Thyroid gland (tissue), 4 donors: ENCODE measurements around the gene STEAP3. TPM values are rescaled to one million over a fixed set of nuclear protein-coding genes. Genes with fewer than 3 reads are reported as not detected.

Source experiments
- DNase-seq, 2 donors: peaks; one replicate each; pipeline ENCODE4 v3.0.0-alpha.2; 2019
- H3K27ac ChIP-seq, 3 donors: fragments of 200-600 bp; sonication (generic); 1 replicate in 2 of 3; 2 replicates in 1 of 3; pipeline ENCODE4 v1.5.1; 2016 to 2019; ENCODE audit warnings: mild to moderate bottlenecking in 1 of 3, moderate library complexity in 1 of 3
- H3K27me3 ChIP-seq: fragments of 200-600 bp; sonication (generic); one replicate; pipeline ENCODE4 v1.5.1; 2019
- H3K36me3 ChIP-seq, 2 donors: fragments of 200-600 bp; sonication (generic); one replicate each; pipeline ENCODE4 v1.5.1; 2016 to 2019
- H3K4me1 ChIP-seq, 2 donors: fragments of 200-600 bp; sonication (generic); one replicate each; pipeline ENCODE4 v1.5.1; 2017 to 2019
- H3K4me3 ChIP-seq, 3 donors: fragments of 200-600 bp; sonication (generic); replicated peaks in 1 of 3; 1 replicate in 2 of 3; 2 replicates in 1 of 3; pipeline ENCODE4 v1.5.1; 2016; ENCODE audit warnings: mild to moderate bottlenecking in 1 of 3
- H3K9me3 ChIP-seq: fragments of 200-600 bp; sonication (generic); one replicate; pipeline ENCODE4 v1.5.1; 2017
- CTCF ChIP-seq, 6 experiments: fragments of 200-600 bp in 3 of 6; fragments of 450-650 bp in 3 of 6; sonication (generic) in 3 of 6; IDR thresholded peaks; one replicate each; pipeline ENCODE4 v1.5.1; 2016 to 2019; ENCODE audit warnings: antibody characterized with exemption in 6 of 6, mild to moderate bottlenecking in 2 of 6, inconsistent platforms in 1 of 6, moderate library complexity in 1 of 6
- POLR2A ChIP-seq, 2 donors: fragments of 450-650 bp; IDR thresholded peaks; one replicate each; pipeline ENCODE4 v1.6.1; 2017; ENCODE audit warnings: antibody characterized with exemption in 2 of 2, mild to moderate bottlenecking in 2 of 2, moderate library complexity in 1 of 2
- WGBS, 2 donors: methylation state at CpG; one replicate each; pipeline ENCODE4 v1.1.5; 2017; 5-methylcytosine and 5-hydroxymethylcytosine counted together
- intact Hi-C: fragments of 100-400 bp; cut with DNase I; formaldehyde crosslinking; loops from one replicate; pipeline ENCODE4 v1.15.1; 2023
- total RNA-seq, 4 donors: library from RNA; depleted of rRNA; stranded (reverse); fragments of >200 nt; gene quantifications; one replicate each; pipeline ENCODE4 v1.2.3, GENCODE V29; 2016

STEAP3 gene
- total RNA-seq, 4 donors from 2014 or later = 7.4 to 23.2 (median 12.0) TPM

- no peak overlapping the region for H3K4me3 ChIP-seq
- H3K27me3 ChIP-seq = no peaks in the 10 kb centered on the region
- H3K9me3 ChIP-seq = no peaks in the 10 kb centered on the region
- intact Hi-C loops = no loop called here
- TF ChIP-seq CTCF (IDR thresholded peaks at IDR 0.05) = no peak
- TF ChIP-seq POLR2A (IDR thresholded peaks at IDR 0.05) = no peak
- H3K27ac ChIP-seq = no peak overlapping the region
- H3K36me3 ChIP-seq = no peaks in the 10 kb centered on the region
- DNase-seq = no peak
- WGBS, 2 donors = 92 to 97% methylated on average over 5 of the region's 5 CpGs
- peaks cover 0 to 15% of the 10 kb centered on the region in 2 donors for H3K4me1 ChIP-seq
Measured at GRCh38 chr2:119216994-119217393, 6.6 kb upstream of the STEAP3 start.

GRCh38 chr2:119218478-119219064, 5.1 kb upstream of the STEAP3 start:
- peaks cover 0 to 15% of the 10 kb centered on the region in 2 donors for H3K4me1 ChIP-seq
- peak in 5 of 6 experiments; percentile 43 to 86 (median 81) for TF ChIP-seq CTCF (IDR thresholded peaks at IDR 0.05)
- no peak for TF ChIP-seq POLR2A (IDR thresholded peaks at IDR 0.05)
- peak; percentile 79 to 84 for DNase-seq
- no peaks in the 10 kb centered on the region for H3K36me3 ChIP-seq
- WGBS, 2 donors = 24 to 29% methylated on average over 6 of the region's 6 CpGs
- H3K9me3 ChIP-seq = no peaks in the 10 kb centered on the region
- no peak overlapping the region for H3K4me3 ChIP-seq
- no peak overlapping the region for H3K27ac ChIP-seq
- no peaks in the 10 kb centered on the region for H3K27me3 ChIP-seq
- intact Hi-C loops = no loop called here

- H3K4me1 ChIP-seq = peaks cover 7 to 23% of the 10 kb centered on the region in 2 donors
- no peak for DNase-seq
- 68 to 78% methylated on average over 6 of the region's 6 CpGs for WGBS, 2 donors
- TF ChIP-seq CTCF (IDR thresholded peaks at IDR 0.05) (no peak), POLR2A (IDR thresholded peaks at IDR 0.05) (no peak)
- H3K4me3 ChIP-seq = no peak overlapping the region
- H3K27me3 ChIP-seq = no peaks in the 10 kb centered on the region
- no peaks in the 10 kb centered on the region for H3K36me3 ChIP-seq
- H3K27ac ChIP-seq = no peak overlapping the region
- intact Hi-C loops = loop anchor here (5.0 kb wide), 1 partner anchor 67 kb away; no protein-coding TSS in a partner anchor
- H3K9me3 ChIP-seq = no peaks in the 10 kb centered on the region
Measured at GRCh38 chr2:119219873-119220272, 3.8 kb upstream of the STEAP3 start.

GRCh38 chr2:119220720-119221301, 2.8 kb upstream of the STEAP3 start:
- TF ChIP-seq POLR2A (IDR thresholded peaks at IDR 0.05) (no peak), CTCF (IDR thresholded peaks at IDR 0.05) (no peak)
- intact Hi-C loops = loop anchor here (5.0 kb wide), 1 partner anchor 66 kb away; no protein-coding TSS in a partner anchor
- 92 to 100% methylated on average over 2 of the region's 2 CpGs for WGBS, 2 donors
- no peak for DNase-seq
- no peak overlapping the region for H3K4me3 ChIP-seq
- peaks cover 11 to 32% of the 10 kb centered on the region in 2 donors for H3K4me1 ChIP-seq
- no peak overlapping the region for H3K27ac ChIP-seq
- no peaks in the 10 kb centered on the region for H3K36me3 ChIP-seq
- H3K9me3 ChIP-seq = no peaks in the 10 kb centered on the region
- H3K27me3 ChIP-seq = no peaks in the 10 kb centered on the region

- intact Hi-C loops = loop anchor here (5.0 kb wide), 1 partner anchor 66 kb away; no protein-coding TSS in a partner anchor
- DNase-seq = no peak
- 68 to 71% methylated on average over 5 of the region's 5 CpGs for WGBS, 2 donors
- Histone ChIP-seq H3K27ac (no peak overlapping the region), H3K4me3 (no peak overlapping the region), H3K4me1 (peaks cover 11 to 35% of the 10 kb centered on the region in 2 donors), H3K36me3 (no peaks in the 10 kb centered on the region), H3K27me3 (no peaks in the 10 kb centered on the region), H3K9me3 (no peaks in the 10 kb centered on the region)
- TF ChIP-seq CTCF (IDR thresholded peaks at IDR 0.05) (no peak), POLR2A (IDR thresholded peaks at IDR 0.05) (no peak)
Measured at GRCh38 chr2:119221609-119222008, 2.0 kb upstream of the STEAP3 start.
